Kasumi-1 (cell line): ENCODE measurements around the gene GMNN.
"Not testable (repeated sequence)": the region's sequence is repeated elsewhere in the genome, so short reads cannot be mapped to it uniquely, and the experiment has no call there.

Experiments
- DNase-seq, 2 experiments: peaks; one replicate each; lab custom pipeline; 2025; lab: John Stamatoyannopoulos, UW

Gene GMNN

DNA sequence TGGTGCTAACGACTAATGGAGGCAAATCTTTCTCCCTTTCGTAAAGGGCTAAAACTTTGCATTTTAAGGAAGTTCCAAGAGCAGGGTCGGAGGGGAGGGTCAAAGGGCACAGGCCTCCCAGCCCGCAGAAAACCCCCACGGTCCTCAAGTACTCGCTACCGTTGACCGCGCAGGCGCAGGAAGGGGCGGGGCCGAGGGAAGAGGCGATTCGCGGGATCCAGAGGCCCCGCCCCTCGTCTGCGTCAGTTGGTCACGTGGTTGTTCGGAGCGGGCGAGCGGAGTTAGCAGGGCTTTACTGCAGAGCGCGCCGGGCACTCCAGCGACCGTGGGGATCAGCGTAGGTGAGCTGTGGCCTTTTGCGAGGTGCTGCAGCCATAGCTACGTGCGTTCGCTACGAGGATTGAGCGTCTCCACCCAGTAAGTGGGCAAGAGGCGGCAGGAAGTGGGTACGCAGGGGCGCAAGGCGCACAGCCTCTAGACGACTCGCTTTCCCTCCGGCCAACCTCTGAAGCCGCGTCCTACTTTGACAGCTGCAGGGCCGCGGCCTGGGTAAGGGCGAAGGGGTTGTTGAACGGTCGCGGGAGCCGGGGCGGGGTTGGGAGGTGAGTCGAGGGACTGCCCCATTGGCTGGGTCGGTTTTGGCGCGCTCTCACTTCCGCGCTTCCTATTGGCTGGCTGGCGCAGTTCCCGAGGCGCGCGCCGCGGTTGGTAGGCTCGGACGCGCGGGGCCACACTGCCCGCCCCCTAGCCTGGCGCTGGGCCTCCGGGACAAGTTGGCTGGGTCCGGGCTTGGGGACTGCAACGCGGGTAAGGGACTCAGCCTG lies at the start of gene GMNN:
Gene GMNN, plus strand, starts transcription at position 242 of the 824 bp plus-strand sequence. CDS start 2,310 bp downstream, outside the sequence.
- DNase-seq, result peak; percentile 97 to 98

DNA sequence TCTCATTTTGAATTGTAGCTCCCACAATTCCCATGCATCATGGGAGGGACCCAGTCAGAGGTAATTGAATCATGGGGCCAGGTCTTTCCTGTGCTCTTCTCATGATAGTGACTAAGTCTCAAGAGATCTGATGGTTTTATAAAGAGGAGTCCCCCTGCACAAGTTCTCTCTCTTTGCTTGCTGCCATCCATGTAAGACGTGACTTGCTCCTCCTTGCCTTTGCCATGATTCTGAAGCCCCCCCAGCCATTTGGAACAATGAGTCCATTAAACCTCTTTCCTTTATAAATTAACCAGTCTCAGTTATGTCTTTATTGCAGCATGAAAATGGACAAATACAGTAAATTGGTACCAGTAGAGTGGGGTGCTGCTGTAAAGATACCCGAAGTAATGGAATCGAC lies 44.1 kb upstream of the GMNN start:
- not testable (repeated sequence) for DNase-seq

DNA sequence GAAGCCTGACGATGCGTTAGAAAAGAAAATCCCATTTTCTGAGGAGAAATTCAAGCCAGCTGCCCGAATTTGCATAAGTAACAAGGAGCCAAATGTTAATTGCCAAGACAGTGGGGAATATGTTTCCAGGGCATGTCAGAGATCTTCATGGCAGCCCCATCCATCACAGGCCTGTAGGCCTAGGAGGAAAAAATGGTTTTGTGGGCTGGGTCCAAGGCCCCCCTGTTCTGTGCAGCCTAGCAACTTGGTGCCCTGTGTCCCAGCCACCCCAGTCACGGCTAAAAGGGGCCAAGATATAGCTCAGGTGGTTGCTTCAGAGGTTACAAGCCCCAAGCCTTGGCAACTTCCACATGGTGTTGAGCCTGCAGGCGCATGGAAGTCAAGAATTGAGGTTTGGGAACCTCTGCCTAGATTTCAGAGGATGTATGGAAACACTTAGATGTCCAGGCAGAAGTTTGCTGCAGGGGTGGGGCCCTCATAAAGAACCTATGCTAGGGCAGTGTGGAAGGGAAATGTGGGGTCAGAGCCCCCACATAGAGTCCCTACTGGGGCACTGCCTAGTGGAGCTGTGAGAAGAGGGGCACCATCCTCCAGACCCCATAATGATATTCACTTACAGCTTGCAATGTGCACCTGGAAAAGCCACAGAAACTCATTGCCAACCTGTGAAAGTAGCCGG lies 43.1 kb upstream of the GMNN start:
- not testable (repeated sequence) for DNase-seq

DNA sequence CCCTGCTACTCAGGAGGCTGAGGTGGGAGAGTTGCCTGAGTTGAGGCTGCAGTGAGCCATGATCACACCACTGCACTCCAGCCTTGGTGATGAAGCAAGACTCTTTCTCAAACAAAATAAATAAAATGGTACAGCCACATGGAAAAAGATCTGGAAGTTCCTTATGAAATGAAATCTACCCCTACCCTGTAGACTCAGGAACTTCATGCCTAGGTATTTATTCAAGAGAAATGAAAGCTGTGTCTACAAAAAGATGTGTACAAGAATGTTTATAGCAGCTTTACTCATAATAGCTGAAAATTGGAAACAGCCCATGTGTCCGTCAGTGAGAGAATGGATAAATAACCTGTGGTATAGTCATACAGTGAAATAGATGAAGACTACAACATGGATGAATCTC lies 40.6 kb upstream of the GMNN start:
- no peak for DNase-seq

GRCh38 chr6:24734710-24735109 lies 40.0 kb upstream of the GMNN start:
- DNase-seq, result not testable (repeated sequence)

DNA sequence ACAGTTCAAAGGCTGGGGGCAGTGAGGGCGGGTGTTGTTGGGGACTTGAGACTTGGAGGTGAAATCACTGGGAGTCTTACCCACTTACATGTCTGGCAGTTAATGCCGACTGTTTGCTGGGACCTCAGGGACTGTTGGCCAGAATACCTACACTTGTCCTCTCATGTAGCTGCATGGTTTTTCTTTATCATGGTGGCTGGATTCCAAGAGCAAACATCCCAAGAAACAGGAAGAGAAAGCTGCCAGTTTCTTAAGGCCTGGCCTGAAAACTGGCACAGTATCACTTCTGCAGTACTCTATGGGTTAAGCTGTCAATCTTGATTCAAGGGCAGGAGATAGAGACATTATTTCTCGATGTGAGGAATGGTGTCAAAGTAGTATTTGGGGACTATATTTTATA lies 36.0 kb upstream of the GMNN start:
- no peak for DNase-seq

GRCh38 chr6:24740861-24741260 lies 33.9 kb upstream of the GMNN start:
- no peak for DNase-seq

DNA sequence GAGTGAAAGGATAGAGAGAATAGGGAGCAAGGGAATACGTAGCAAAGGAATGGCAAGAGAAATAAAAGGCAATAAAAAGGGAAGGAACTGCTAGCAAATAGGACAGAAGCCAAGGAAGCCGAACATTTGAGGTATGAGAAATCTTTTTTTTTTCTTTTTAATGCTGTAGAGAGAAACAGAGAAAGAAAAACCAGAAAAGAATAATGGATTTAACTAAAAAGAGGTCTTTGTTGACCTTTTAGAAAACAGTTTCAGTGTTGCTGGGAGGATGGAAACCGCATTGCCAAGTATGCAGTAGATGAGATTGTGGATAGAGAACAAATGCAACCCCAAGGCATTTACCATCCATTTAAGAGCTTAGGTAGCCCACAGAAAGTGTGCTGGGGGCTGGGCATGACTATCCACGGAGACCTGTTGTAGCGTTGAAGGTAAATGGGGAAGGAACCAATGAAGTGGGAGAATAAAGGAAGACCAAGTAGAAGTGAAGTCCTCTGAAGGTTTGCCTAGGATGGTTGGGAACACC lies 32.5 kb upstream of the GMNN start:
- DNase-seq, result no peak

DNA sequence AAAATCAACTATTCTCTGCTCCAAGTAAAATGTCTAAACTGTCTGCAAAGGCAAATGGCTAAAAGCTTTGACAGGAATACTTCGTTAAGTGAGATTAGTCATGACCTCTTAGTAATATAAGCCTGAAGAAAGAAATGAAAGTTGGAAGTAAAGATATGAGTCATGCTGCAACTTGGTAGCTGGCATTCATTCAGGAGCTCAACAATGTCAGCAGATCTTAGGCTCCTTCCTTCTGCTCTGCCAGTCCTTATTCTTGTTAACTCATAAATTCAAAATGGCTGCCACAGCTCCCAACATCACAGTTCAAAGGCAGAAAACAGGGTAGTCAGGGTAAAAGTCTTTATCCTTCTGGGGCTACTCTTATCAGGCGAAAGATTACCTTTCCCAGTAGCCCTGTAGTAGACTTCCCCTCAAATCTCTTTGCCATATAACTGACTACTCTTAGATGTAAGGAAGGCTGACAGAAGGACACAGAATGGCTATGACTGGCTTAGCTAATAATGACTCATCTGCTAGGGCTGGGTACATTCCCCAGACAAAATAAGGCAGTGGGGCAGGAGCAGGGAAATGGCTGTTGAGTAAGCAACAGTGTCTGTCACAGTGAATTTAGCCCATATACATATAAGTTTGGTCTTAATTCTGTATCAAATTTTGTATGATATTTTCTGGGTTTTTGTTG lies 31.3 kb upstream of the GMNN start:
- DNase-seq, result peak; percentile 41 to 48

- DNase-seq, result peak; percentile 49 to 64
These were observed 30.8 kb upstream of the GMNN start for GRCh38 chr6:24743944-24744335.

GRCh38 chr6:24744911-24745310 lies 29.8 kb upstream of the GMNN start:
- no peak for DNase-seq

DNA sequence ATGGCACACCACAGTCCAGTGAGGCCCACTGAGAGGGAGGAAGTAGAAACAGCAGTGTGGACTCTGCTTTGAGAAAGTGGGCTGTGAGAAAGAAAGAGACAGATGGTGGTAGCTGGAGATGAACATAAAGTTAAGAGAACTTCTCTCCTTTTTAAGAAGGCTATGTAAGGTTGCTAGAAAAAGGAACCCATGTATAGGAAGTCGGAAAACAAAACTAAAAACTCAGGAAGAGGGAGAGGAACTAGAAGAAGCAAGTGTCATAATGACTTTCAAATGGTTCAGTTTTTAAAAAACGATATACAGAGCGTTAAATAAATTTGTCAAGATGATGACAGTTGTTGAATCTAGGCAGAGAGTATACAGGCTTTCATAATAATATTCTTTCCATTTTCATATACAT lies 25.4 kb upstream of the GMNN start:
- DNase-seq, result peak in 1 of 2 experiments; percentile 13

DNA sequence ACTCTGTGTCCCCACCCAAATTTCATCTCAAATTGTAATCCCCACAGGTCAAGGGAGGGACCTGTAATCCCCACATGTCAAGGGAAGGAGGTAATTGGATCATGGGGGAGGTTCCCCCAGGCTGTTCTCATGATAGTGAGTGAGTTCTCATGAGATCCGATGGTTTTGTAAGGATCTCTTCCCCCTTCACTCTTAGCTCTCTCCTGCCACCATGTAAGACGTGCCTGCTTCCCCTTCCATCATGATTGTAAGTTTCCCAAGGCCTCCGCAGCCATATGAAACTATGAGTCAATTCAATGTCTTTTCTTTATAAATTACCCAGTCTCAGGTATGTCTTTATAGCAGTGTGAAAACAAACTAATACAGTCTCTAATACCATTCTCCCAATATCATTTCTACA lies 23.9 kb upstream of the GMNN start:
- not testable (repeated sequence) for DNase-seq

DNA sequence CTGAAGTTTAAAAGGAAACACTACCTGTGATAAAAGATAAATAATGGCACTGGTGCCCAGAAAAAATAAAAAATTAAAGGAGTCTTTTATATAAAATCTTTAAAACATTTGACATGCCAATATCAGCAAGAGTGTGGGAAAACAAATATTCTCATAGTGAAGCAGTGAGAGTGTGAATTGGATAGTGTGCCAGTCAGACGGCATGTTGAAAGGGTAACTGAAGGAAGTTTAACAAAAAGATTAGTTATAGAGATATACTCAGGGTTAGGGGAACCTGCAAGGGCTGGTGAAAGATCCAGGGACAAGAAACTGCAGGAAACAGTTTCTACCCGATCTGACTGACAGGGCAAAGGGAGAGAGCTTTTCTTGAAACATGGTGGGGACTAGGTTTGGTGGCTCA lies 22.2 kb upstream of the GMNN start:
- no peak for DNase-seq

- DNase-seq, result no peak
These were observed 21.7 kb upstream of the GMNN start for GRCh38 chr6:24752917-24753492.

GRCh38 chr6:24753545-24753944 lies 21.2 kb upstream of the GMNN start:
- DNase-seq, result no peak

DNA sequence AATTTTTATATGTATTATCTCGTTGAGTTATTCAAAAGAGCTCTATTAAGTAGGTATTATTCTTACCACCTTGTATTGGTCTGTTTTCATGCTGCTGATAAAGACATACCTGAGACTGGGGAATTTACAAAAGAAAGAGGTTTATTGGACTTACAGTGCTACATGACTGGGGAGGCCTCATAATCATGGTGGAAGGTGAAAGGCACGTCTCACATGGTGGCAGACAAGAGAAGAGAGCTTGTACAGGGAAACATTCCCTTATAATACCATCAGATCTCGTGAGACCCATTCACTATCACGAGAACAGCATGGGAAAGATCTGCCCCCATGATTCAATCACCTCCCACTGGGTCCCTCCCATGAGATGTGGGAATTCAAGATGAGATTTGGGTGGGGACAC lies 20.4 kb upstream of the GMNN start:
- DNase-seq, result not testable (repeated sequence)

- DNase-seq, result no peak
These were observed 19.5 kb upstream of the GMNN start for GRCh38 chr6:24755279-24755678.

- peak; percentile 12 to 24 for DNase-seq
These were observed 17.1 kb upstream of the GMNN start for GRCh38 chr6:24757611-24758010.

DNA sequence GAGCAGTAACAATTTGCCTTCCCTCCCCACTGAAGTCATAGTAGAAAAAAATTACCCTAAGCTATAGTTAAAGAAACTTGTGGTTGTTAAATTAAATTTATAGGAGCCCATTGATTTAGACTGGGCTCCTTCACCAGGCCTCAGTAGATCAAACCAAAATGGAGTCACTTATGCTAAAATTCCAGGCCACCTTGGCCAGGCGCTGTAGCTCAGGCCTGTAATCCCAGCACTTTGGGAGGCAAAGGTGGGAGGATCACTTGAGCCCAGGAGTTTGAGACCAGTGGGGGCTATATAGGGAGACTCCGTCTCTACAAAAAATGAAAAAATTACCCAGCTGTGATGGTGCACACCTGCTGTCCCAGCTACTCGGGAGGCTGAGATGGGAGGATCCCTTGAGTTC lies 15.0 kb upstream of the GMNN start:
- DNase-seq, result no peak

- DNase-seq, result no peak
These were observed 14.5 kb upstream of the GMNN start for GRCh38 chr6:24760210-24760609.

DNA sequence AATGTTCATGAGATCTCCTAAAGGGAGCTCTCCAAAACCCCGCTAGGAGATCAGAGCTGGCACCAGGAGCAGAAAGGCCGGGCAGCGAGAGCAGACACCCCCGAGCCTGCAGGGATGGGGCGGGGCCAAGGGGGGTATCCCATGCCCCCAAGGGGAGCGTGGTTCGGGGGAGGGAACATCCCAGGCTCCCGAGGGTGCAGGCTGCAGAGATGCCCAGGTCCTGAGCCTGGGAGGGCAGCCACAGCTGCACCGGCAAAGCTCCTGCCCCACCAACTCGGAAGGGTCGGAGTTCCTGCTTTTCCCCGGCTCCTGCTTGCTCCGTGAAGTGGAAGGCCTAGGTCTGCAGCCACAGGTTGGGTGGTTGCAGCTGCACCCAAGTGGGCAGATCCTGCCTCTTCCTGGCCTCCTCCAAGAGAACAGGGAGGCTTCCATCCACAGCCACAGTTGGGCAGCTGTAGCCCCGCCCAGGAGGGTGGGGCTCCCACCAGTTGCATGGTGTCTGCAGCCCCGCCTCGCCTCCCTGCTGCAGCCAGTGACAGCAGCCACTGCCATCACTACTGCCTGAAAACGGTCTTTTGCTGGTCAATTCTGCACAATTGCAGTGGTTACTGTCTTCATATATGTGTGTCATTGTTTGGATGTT lies 13.4 kb upstream of the GMNN start:
- no peak for DNase-seq
